ENCODE results near the gene AGAP6.
"Not testable (repeated sequence)": the region's sequence is repeated elsewhere in the genome, so short reads cannot be mapped to it uniquely, and the experiment has no call there.

The AGAP6 gene

DNA sequence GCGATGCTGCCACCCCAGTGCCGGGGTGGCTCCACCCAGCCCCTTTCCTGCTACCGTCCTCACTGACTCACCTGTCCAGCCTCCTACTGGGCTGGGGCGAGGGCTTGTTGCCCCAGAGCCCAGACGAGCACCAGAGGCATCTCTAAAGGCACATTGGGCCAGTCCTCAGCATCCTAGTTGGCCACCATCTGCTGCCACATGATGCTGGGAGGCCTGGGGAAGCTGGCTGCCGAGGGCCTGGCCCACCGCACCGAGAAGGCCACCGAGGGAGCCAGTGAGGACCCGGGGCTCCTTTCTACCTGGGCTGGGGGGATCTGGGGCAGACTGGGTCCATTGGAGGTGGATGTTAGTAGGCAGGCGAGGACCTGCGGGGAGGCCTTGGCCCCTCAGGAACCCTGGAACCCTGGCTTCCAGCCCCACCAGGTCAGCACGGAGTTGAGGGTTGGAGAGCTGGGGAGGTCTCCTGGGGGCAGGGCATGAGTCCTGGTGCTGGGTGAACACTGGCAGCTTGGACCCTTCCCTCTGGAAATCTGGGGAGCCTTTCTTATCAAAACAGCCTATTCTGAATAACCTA lies 32.3 kb downstream of the AGAP6 start:
- not testable (repeated sequence) for DNase-seq (ENCODE audit: insufficient read length, low spot score); FAIRE-seq

DNA sequence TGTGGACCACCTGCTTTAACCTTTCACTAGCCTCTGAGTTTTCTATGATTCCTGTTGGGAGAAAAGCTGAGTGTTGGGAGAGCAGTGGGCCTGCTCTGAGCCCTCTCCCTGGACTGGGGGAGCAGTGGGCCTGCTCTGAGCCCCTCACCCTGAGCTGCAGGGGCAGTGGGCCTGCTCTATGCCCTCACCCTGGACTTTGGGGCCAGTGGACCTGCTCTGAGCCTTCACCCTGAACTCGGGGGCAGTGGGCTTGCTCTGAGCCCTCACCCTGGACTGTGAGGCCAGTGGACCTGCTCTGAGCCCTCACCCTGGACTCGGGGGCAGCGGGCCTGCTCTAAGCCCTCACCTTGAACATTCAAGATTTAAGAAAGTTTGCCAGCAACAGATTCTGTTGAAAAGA lies 33.4 kb downstream of the AGAP6 start:
- FAIRE-seq: no peak
- TF ChIP-seq SPI1 (IDR thresholded peaks at IDR 0.05; ENCODE audit: low read depth, low read length): no peak
- TF ChIP-seq POLR2A (IDR thresholded peaks at IDR 0.05; ENCODE audit: low read depth, low read length): no peak
- TF ChIP-seq POLR2AphosphoS5 (IDR thresholded peaks at IDR 0.05; ENCODE audit: low read depth, low read length): no peak
- TF ChIP-seq POU2F2 (IDR thresholded peaks at IDR 0.05; ENCODE audit: low read depth, low read length): no peak
- TF ChIP-seq PAX5 (IDR thresholded peaks at IDR 0.05; ENCODE audit: insufficient read depth, low read length, severe bottlenecking): no peak
- no peak for TF ChIP-seq TAF1 (IDR thresholded peaks at IDR 0.05; ENCODE audit: low read depth, low read length)
- no peak for DNase-seq (ENCODE audit: insufficient read length, low spot score)

DNA sequence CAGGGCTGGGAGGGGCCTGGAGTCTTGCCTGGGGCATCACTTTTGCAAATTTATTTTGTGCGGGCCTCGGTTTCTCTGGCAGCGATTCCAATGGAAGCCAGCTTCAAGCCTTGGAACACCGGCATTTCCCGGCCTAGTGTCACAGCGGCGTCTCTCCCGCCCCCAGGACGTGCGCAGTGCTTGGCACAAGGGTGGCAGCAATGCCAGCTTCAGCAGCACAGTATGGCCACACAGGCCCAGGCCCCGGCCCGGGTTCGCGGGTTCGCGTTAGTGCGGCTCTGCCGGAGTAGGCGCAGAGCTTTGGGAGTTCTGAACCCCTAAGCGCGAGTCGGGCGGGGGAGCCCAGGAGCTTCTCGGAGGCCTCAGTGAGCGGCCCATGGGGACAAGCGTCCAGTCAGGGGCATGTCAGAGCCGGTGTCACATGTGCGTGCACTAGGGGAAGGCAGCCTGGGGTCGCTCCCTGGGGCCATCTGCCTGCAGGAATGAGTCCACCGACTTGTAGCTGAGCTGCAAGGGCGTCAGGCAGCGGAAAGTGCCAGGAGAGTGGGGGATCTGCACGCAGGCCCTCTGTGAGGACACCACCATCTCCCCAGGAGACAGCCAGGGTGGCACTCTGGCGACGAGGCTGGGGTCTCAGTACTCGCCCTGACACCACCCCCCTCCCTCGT lies 36.6 kb downstream of the AGAP6 start:
- DNase-seq (ENCODE audit: insufficient read length, low spot score); FAIRE-seq: not testable (repeated sequence)

DNA sequence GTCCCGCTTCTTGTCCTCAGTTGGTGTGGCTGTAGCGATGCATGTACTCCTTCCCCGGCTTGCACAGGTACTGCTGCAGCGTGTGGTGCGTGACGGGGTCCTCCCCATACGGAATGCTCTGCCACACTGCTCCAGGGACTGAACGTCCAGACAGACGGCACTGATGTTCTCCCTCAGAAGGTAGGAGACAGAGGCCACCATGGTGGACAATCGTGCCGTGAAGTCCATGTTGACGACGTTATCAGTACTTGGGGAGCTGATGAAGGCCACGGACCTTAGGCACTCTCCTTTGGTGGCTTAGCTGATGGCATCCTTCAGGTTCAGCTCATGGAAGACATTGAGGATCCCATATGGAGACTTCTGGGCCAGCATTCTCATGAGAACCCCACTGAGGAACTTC lies 37.4 kb downstream of the AGAP6 start:
- DNase-seq (ENCODE audit: insufficient read length, low spot score): no peak
- TF ChIP-seq POU2F2 (IDR thresholded peaks at IDR 0.05; ENCODE audit: low read depth, low read length): no peak
- TF ChIP-seq POLR2AphosphoS5 (IDR thresholded peaks at IDR 0.05; ENCODE audit: low read depth, low read length): no peak
- no peak for TF ChIP-seq TAF1 (IDR thresholded peaks at IDR 0.05; ENCODE audit: low read depth, low read length)
- TF ChIP-seq POLR2A (IDR thresholded peaks at IDR 0.05; ENCODE audit: low read depth, low read length): no peak
- TF ChIP-seq SPI1 (IDR thresholded peaks at IDR 0.05; ENCODE audit: low read depth, low read length): no peak
- no peak for TF ChIP-seq PAX5 (IDR thresholded peaks at IDR 0.05; ENCODE audit: insufficient read depth, low read length, severe bottlenecking)
- FAIRE-seq: no peak

DNA sequence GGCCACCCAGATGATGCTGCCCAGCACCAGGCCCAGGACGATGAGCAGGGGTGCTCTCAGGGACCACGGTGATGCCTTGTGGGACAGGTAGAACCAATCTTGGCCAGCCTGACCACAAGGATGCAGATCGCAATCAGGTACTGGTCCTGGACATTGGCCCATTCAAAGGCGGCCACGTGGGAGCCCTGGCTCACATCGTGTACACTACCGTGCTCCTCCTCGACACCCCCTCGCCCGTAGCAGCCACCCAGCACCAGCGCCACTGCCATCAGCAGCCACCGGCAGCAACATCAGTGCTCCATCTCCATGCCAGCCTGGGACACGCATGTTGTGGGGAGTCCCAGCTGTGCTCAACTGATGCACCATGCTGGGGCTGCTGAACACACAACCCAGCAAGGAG lies 39.0 kb downstream of the AGAP6 start:
- TF ChIP-seq POLR2A (IDR thresholded peaks at IDR 0.05; ENCODE audit: low read depth, low read length) (no peak), SPI1 (IDR thresholded peaks at IDR 0.05; ENCODE audit: low read depth, low read length) (no peak), PAX5 (IDR thresholded peaks at IDR 0.05; ENCODE audit: insufficient read depth, low read length, severe bottlenecking) (no peak), POU2F2 (IDR thresholded peaks at IDR 0.05; ENCODE audit: low read depth, low read length) (no peak), POLR2AphosphoS5 (IDR thresholded peaks at IDR 0.05; ENCODE audit: low read depth, low read length) (no peak), TAF1 (IDR thresholded peaks at IDR 0.05; ENCODE audit: low read depth, low read length) (no peak)
- no peak for DNase-seq (ENCODE audit: insufficient read length, low spot score)
- no peak for FAIRE-seq

DNA sequence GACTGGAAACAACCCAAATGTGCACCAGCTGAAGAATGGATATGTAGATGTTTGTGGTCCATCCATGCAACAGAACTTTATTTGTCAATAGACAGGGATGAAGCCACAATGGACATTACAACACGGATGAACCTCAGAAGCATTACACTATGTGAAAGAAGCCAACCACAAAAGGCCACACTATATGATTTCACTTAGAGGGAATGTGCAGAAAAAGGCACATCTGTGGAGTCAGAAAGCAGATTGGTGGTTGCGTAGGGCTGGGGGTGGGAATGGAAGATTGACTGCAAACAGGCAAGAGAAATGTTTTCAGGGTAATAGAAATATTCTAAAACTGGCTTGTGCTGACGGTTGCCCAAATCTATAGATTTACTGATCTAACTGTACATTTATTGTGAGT lies 45.3 kb downstream of the AGAP6 start:
- FAIRE-seq (no peak), DNase-seq (ENCODE audit: insufficient read length, low spot score) (no peak)
- TF ChIP-seq PAX5 (IDR thresholded peaks at IDR 0.05; ENCODE audit: insufficient read depth, low read length, severe bottlenecking) (no peak), POLR2AphosphoS5 (IDR thresholded peaks at IDR 0.05; ENCODE audit: low read depth, low read length) (no peak), POU2F2 (IDR thresholded peaks at IDR 0.05; ENCODE audit: low read depth, low read length) (no peak), POLR2A (IDR thresholded peaks at IDR 0.05; ENCODE audit: low read depth, low read length) (no peak), TAF1 (IDR thresholded peaks at IDR 0.05; ENCODE audit: low read depth, low read length) (no peak), SPI1 (IDR thresholded peaks at IDR 0.05; ENCODE audit: low read depth, low read length) (no peak)

DNA sequence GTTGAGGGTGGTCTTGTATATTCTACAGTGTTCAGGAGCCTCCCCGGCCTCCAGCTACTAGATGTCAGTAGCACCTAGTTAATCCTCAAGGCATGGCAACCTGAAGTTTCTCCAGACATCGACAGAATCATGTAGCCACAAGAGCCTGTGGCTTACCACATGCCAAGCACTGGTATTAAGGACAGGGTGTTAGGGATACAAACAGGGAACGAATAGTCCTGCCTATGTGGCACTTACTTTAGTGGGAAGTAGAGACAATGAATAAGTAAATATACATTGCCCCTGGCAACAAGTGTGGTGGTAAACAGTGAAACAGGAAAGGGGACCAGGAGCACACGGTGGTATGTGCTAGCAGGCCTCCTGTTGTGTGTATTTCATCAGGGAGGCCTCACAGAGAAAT lies 47.1 kb downstream of the AGAP6 start:
- not testable (repeated sequence) for FAIRE-seq; DNase-seq (ENCODE audit: insufficient read length, low spot score)

DNA sequence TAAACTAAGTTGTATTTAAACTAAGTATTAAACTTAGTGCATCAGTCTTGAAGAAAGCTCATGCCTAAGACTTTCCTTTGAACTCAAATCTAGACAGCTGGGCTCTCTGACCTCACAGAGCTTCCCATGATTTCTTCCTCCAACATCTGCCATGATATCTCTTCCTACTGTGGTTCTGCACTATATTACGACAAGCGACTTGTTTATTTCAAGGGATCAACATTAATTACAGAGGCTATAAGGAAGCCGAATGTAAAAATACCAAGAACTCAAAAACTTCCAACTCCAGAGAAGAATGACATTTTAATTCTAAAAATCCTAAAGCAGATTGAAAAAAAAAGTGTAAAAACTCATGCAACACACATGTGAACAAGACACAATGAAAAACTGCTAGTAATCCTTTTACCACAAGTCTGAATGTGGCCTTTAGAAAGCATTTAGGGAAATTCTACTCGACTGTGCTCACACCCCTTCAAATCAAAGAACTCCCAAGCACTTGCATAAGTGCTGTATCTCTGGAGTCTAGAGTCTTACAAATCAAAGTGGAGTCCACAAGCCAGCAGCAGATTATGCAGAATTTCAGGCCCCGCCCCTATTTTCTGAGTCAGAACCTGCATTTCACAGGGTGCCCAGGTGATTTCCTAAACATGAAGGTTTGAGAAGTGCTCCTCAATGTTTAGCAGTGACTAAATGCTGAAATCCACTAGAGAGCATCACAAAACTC lies 56.9 kb downstream of the AGAP6 start:
- DNase-seq (ENCODE audit: insufficient read length, low spot score) (no peak), FAIRE-seq (no peak)
- no peak for TF ChIP-seq POU2F2 (IDR thresholded peaks at IDR 0.05; ENCODE audit: low read depth, low read length)
- no peak for TF ChIP-seq PAX5 (IDR thresholded peaks at IDR 0.05; ENCODE audit: insufficient read depth, low read length, severe bottlenecking)
- TF ChIP-seq SPI1 (IDR thresholded peaks at IDR 0.05; ENCODE audit: low read depth, low read length): no peak
- no peak for TF ChIP-seq TAF1 (IDR thresholded peaks at IDR 0.05; ENCODE audit: low read depth, low read length)
- TF ChIP-seq POLR2A (IDR thresholded peaks at IDR 0.05; ENCODE audit: low read depth, low read length): no peak
- no peak for TF ChIP-seq POLR2AphosphoS5 (IDR thresholded peaks at IDR 0.05; ENCODE audit: low read depth, low read length)

DNA sequence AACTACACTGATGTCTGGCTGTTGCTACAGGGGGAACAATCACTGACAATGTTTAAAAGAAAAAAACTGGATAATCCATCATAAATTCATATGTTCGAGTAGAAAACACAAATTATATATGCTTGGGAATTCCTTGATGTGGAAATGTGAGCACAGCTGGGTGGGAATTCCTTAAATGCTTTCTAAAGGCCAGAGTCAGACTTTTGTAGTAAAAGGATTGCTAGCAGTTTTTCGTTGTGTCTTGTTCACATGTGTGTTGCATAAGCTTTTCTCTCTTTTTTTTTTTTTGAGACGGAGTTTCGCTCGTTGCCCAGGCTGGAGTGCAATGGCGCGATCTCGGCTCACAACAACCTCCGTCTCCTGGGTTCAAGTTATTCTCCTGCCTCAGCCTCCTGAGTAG lies 58.3 kb downstream of the AGAP6 start:
- DNase-seq (ENCODE audit: insufficient read length, low spot score); FAIRE-seq: not testable (repeated sequence)

DNA sequence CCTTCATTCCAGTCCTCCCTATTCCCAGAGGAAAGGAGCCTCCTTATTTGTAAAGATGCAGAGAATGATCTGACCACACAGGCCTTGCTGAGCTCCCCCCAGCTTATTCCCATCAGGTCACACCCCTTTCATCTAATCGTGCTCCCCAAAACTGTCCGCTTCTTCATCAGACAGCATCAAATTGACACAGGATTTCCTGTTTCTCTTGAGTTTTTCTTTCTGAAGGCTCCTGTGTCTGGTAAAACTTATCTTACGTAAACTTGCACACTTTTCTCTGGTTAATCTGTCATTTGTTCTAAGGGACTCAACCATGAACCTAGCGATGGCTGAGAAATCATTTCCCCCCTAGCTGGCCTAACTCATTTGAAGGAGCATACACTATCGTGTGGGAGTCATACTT lies 59.4 kb downstream of the AGAP6 start:
- not testable (repeated sequence) for DNase-seq (ENCODE audit: insufficient read length, low spot score); FAIRE-seq

DNA sequence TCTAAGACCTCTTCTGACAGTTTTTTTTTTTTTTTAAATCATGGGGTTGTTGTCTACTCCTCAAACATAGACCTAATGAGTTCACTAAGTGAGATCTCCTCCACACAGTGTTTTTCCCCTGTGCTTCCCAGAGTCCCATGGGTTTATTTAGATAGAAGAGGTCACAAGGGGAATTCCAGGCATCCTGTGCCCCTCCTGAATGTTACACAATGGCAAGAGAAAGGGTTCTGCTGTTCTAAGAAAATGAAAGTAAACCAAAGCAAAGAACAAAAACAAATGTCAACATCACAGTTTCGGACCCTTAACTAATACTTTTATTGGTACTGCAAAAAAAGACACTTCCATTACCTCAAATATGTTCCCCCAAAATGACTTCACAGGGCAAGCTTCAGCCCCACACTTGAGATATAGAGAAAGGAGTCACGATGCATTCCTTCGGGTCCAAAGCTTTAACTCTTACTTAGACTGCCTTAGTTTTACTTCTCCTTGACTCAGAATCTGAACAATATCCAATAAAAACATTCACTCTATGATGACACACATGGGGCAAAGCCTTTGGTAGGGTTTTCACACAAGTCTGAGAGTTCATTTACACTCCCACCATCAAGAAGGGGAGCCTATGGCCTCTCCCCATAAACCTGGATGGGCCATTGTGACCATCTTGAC lies 63.9 kb downstream of the AGAP6 start:
- not testable (repeated sequence) for FAIRE-seq; DNase-seq (ENCODE audit: insufficient read length, low spot score)

DNA sequence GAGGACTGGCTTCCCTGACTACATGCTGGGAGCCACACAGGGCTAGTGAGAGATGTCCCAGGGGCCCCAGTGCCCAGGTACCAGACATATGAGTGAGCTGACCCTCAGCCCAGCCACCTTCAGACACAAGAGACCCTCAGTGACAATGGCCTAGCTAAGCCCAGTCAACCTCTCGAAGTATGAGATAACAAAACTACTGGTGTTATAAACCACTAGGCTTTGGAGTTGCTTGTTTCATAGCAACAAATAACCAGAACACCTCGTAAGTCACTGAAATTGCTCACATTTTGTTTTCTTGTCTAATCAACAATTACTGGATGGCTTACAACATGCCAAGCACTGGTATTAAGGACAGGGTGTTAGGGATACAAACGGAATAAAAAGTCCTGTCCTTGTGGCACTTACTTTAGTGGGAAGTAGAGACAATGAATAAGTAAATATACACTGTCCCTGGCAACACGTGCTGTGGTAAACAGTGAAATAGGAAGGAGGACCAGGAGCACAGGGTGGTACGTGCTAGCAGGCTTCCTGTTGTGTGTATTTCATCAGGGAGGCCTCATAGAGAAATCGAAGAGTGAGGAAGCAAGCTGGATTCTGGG lies 64.7 kb downstream of the AGAP6 start:
- not testable (repeated sequence) for DNase-seq (ENCODE audit: insufficient read length, low spot score); FAIRE-seq

DNA sequence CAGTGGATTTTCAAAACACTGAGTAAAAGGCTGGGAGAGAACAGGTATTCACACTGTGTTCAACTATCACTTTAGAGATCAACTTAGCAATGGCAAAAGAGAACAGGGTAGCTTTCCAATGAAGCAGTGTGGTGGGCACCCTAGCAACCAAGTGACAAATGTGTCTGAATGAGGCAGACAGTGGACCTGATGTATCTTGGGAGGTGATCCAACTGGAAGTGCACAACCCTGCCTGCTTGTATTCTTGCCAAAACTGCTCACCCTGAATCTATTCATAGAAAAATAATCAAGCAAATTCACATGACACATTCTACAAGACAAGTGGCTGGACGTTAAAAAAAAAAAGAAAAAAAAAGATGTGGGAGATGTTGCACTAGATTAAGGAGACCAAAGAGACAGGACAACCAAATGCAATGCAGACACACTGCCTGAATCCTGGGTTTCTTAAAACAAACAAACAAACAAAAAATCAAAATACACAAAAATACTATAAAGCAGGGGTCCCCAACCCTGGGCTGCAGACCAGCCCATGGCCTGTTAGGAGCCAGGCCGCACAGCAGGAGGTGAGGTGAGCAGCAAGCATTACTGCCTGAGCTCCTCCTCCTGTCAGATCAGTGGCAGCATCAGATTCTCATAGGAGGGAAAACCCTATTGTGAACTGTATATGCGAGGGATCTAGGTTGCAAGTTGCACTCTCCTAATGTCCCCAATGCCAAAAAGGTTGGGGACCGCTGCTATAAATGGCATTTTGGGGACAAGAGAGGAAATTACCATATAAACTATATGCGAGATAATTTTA lies 67.5 kb downstream of the AGAP6 start:
- not testable (repeated sequence) for DNase-seq (ENCODE audit: insufficient read length, low spot score); FAIRE-seq

DNA sequence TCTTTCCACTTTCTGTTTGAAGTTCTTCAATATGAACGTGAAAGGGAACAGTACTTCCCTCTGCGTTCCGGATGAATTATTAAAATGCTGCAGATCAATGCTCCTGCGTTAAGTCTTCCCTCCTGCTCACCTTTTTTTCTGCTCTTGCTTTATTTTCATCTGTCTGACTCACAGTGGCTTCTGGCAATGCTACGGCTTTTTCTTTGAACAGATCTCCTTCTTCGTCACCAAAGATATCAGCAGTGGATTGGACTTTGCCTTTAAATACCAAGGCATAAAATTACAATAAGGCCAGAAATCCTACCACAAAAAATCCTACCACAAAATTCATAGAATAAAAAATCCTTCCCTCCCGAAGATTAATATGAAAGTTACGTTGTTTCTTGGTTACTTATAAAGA lies 68.4 kb downstream of the AGAP6 start:
- not testable (repeated sequence) for FAIRE-seq; DNase-seq (ENCODE audit: insufficient read length, low spot score)

DNA sequence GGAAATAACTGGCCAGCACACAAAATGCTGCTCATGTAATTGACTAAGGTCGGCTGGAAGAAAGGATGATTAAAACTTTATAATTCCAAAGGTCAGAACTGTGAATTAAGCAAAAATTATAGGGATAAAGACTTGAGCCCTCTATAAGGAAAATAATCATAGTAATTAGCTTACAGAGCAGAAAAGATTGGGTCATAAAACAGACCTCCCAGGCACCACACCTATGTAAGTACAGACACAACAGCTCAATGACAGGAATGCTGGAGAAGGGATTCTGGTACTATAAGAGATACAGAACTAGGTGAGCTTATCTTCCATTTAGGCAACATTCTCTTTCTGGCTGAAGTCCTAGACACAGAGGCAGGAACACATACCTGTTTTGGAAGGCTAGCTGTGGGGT lies 70.5 kb downstream of the AGAP6 start:
- FAIRE-seq; DNase-seq (ENCODE audit: insufficient read length, low spot score): not testable (repeated sequence)

All from GM12891 (cell line).